ENCODE results near the gene PARD3B.
A peak's percentile ranks its signal among the peaks of the same experiment; 100 is the strongest.

The PARD3B gene

DNA sequence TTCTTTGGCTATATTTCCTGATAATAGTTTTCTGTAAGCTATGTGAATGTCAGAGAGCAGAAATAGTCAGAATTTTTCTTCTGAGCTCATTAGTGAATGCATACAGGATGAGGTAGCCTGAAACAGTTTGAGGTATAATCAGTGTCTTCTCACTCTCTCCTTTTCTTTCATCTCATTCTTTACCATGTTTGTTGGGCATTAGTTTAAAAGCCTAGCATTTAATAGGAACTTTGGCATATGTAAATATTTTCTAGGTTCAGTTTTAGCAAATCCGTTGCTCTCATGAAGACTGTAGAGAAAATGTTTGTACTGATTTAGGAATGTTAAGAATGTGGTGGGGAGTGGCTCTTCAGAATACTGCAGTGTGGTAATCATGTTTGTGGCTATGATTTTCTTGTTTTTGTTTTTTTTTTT, 119.4 kb downstream of the PARD3B start:
- no peak for DNase-seq

DNA sequence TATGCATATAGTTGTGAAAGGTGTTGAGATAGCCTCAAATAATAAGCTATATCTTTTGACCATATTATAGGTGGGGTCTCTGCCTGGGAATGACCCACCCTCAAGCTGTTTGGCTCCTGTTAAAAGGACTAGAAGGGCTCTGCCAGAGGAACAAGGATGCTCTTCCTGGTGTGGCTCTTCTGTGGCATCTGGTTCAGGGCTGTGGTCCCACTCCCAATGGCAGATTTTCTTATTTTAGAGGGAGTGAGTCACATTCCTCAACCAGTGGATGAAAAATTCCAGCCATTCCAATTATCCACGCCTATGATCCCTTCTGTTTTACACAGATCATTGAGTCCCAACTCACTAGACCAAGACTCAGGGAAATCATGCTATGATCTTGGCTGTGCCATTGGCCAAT, 119.9 kb downstream of the PARD3B start:
- DNase-seq: no peak

DNA sequence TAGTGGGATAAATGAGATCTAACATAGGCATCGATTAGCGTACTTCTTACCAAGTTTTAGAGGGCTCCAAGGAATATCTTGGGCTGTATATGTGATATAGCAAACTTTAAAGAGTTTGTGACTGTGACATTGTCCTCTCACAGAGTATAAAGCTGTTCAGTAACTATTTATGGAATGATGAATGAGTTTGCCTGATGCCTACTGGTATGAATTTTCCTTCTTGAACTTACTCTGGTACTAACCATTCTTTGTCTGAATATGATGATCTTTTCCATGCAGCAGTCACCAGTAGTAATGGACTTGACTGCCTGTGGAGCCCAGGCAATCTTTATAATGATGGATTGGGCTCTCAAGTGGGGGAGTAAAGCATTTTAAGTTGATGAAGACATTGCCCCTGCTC, 120.5 kb downstream of the PARD3B start:
- DNase-seq: no peak

DNA sequence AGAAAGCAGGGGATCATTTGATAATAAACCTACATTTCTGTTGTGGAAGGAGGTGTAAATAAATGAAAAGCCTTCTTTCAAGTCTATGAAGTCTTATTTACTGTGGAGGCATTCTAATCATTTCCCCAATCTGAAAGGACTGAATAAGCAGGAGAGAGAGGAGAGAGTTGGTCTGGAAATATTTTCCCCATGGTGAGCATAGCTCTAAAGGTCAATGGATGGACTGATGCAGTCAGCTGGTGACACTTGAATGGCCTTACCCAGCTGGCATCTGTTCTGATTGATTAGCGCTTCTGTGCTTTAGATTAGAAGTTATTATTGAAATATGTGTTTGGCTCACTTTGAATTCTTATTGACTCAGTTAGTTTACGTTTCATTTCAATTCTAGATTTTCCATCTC, 122.7 kb downstream of the PARD3B start:
- DNase-seq: no peak

DNA sequence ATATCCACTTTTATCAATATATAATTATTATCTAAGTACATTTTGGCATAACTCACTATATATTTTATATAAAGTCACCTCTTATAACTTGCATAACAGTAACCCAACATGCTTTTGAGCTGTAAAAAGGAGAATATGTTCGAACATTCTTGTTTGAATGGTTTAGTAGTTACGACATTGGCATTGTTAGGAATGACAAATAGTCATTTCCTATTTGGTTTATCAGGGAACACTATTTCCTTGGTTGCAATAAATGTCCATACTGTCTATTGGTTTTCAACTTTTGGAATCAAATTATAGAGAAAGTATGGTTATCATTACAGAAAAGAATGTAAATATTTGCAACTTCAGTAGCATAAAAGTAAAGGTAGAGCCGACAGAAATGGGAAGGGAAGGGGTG, 124.1 kb downstream of the PARD3B start:
- DNase-seq: no peak

DNA sequence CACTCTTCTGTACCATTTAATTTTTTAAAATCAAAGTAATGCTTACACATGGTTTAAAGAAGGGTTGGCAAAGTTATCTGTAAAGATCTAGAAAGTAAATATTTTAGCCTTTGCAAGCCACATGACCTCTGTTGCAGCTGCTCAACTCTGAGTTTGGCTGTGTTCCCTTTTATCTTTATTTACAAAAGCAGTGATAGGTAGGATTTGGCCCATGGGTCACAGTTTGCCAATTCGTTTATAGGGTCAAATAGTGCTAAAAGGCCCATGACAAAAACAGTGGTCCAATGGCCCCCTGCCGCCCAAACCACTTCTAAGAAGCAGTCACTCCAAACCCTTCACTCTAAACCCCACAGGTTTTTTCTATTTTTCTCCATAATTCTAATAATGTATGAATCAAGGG, 124.8 kb downstream of the PARD3B start:
- DNase-seq: no peak

DNA sequence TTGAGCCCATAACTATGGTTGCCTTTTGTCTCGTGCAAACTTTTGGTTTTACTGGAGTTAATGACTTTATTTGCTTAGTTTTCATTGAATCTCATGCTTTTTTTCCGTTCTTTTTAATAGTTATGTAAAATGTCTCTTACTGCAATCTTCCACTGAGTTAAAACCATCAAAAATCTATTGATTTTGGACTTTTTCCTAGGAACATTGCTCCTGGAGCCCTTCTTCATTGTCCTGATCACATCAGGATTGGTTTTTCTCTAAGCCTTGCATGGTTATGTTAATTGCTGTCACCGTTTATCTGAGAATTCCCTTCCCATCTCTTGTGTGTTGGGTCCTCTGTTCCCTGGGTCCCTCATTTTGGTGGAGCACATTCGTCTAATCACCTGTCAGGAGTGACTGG, 125.5 kb downstream of the PARD3B start:
- DNase-seq: no peak

DNA sequence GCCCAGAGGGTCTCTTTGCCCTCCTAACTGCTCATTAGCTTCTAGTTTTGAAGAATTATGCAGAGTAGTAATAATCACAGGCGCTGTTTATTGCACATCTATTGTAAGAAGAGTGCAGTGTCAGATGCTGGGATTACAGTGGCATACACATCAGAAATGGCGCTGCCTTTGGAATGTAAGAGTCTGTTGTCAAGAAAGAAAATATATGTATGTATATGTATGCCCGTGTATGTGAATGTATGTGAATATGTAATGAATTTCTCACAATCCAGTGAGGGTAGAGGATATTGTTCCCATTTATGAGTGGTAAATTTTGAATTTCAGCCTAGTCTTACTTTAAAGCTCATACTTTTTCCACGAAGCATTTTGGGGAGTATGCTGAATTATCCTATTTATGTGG, 127.5 kb downstream of the PARD3B start:
- no peak for DNase-seq

DNA sequence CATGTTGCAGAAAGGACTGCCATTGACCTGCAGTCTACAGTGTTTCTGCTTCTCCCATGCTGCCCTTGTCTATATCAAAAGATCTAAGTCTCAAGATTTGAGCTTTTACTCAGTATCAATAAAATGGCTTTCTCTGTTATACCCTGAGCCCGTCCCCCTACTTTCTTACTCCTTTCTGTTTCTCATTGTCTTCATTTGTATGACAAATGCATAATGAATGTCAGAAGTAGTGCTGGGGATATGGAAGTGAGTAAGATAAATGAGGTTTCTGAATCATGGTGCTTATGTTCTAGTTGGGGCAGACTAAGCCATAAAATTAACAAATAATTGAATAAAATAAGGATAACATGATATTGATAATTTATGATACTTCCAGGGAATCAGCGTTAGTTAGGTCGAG, 128.6 kb downstream of the PARD3B start:
- DNase-seq: no peak

DNA sequence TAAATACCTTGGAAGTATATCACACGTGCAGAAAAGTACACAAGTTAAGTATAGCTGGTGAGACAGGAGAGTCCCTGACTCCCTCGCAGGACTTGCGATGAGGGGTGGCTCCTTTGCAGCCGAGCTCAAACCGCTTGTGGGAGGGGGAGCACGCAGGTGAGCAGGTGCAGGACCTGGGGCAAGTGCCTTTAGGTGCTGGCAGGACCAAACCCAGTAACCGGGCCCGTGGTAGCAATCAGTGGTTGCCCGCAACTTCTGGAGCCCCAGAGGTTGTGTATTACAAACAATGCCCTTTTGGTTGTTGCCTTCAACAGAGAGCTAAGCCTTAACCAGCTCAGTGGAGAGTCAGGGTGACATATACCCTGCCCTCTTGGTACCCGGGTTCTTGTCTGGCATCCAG, 132.8 kb downstream of the PARD3B start:
- no peak for DNase-seq

DNA sequence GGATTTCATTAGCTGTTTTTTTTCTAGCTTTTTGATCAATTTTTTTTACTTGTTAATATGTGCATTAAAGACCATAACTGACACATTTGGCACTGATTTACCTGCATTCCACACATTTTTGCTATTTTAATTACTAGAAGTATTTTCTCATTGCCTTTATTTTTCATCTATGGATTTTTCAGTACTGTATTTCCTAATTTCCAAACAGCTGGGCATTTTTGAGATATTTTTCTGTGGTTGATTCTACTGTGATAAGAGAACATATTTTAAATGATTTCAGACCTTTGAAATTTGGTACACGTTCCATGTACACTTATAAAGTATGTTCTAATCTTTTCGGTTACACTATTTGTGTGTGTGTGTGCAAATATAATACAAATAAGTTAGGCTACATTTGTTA, 135.3 kb downstream of the PARD3B start:
- DNase-seq: no peak

DNA sequence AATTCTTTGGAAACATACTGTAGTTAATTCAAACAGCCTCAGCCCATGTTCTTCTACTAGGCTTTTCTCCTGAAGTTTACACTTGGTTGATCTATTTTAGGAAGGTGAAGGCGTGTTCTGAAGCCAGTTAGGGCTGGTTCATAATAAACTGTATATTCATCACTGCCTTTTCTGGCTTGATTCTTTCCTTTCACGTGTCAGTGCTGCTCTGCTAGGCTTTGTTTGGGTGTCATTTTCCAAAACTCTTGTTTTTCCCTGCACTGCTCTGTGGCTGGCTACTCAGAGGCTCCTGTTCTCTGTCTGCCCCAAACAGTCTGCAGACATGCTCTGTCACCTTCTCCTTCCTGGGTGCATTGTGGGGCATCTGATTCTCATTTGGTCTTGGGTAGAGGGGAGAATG, 136.1 kb downstream of the PARD3B start:
- no peak for DNase-seq

DNA sequence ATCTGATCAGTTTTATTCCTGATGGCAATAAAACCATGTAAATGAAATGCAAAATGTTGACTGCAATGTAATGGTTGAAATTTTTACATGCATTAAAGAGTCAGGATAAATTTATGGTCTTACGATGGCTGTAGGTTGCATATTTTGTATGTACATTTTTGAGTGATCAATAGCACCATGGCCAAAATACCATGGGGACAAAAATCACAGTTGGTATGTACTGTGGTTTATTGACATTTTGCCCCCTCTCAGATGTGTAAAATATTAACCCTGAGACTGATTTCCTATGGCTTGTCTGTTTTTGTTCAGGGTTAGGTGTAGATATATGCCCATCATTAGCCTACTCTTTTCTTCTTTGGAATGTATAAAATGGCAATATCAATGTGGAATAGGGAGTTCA, 138.1 kb downstream of the PARD3B start:
- DNase-seq: no peak

DNA sequence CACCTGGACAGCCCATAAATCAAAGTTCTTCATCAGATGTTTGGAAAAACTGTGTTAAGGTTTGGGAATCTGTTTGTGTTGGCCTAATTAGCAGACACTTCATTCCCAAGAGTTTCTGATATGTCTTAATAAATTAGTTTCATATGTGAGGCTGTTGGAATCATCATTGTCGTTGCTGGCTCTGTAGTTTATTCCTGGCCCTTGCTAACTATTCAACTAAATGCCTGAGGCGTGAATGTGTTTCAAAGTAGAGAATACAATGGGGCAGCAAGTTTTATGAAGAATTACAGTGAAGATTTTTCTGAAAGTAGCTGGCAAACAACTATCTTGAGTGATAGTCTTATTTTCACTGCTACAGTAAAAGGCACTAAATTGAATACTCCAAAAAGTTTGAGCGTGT, 141.1 kb downstream of the PARD3B start:
- DNase-seq: no peak

DNA sequence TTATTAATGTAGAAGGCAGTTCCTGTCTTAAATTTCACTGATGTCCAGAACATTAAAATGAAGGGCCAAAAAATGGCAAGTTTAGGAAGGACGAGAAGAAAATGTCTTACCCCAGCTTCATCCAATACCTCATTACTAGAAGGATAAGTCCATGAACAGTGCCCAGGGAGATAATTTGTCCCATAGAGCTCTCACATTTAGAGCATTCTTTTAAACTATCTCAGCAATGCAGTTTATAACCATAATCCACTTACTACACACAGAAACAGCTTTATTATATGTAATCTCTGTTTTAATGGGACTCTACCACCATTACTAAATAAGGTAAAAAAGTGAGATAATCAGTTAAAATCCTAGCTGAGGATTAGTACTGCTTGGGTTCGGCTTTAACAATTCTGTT, 142.5 kb downstream of the PARD3B start:
- no peak for DNase-seq

DNA sequence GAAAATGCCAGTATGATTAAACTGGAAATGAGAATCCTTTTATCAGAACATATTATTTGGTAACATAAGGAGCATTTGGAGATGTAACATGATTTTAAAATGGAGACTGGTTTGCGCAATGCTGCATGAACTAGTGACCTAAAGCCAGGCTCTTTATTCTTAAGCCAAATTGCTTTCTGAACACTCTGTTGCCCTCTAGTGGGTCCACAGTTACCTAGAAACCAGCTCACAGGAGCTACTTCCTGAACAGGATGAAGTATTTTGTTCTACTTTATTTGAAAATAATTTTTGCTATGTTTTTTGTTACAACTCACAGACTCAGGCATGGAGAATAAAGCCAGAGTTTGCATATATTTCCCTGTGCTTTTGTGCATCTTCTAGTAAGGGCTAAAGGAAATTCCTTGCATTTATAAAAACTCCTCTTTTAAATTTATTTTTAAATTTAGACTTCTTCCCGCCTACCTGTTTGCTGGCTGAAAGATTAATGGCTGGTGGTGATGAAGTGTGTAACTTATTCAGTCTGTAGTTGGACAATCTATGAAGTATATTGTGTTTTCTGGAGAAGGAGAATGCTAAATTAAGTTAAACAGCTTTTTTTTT, 146.7 kb downstream of the PARD3B start:
- DNase-seq: peak; percentile 51

DNA sequence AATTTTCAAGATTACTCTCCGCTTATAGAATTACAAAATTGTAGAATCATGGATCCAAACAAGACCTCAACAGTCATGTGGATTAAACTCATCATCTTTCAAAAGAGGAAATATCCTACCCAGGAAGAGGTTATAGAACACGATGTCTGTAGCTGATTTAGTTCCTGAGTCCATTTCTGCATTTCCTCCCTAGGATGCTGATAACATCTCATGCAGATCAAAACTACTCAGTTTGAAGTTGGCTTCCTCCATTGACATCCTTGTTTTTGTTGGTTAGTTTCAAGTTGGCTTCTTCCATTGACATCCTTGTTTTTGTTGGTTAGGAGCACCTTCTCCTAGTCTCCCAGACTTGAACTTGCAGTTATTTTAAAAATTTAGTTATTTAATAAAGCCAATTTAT, 147.5 kb downstream of the PARD3B start:
- DNase-seq: no peak

DNA sequence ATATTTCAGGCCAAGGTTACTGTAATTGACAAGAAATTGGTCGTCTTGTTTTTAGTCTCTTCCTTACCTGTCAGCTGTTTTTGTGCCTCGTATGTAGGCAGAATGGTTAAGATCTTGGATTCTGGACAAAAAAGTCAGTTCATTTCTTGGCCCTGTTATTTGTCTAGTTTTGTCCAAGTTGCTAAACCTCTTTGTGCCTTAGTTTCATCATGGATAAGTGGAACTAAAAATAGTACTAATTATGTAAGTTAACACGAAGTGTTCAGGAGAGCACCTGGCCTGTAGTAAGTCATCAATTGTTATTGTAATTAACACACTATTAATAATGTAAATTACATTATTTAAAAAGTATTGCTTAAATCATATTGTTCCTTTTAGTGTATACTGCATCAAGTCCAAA, 148.0 kb downstream of the PARD3B start:
- no peak for DNase-seq

DNA sequence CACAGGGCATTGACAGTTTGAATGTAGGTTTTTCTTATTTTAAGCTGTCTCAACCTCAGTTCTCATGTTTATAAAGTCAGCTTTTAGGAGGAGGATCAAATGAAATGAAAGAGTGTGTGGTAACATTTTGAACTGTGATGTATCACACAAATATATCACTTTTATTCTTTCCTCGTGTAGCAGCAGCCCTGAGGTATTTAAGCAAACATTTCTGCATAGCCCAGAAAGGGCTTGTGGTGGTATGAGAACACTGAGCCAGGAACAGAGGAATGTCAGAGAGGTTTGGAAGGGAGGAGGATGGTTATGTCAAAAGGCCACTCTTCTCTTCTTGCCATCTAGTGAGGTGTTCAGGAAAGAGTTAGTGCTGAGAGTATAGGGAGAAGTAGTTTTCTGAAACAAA, 150.2 kb downstream of the PARD3B start:
- DNase-seq: no peak

DNA sequence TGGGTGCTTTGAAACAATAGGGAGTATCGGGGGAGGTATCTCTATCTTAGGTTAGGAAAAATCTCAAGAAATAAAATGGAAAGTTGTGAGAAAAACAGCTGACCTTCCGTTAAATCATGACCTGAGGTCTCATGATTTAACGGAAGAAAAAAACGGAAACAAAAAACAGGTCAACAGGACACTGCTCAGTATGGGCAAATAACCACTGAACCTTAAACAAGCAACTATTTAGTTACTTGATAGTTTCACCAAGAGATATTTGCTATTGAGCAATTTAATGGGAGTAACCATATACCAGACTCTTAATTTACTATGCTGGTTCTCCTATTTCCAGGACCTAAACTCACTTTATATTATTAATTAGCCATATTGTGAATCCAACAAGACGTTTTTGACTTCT, 150.8 kb downstream of the PARD3B start:
- no peak for DNase-seq

DNA sequence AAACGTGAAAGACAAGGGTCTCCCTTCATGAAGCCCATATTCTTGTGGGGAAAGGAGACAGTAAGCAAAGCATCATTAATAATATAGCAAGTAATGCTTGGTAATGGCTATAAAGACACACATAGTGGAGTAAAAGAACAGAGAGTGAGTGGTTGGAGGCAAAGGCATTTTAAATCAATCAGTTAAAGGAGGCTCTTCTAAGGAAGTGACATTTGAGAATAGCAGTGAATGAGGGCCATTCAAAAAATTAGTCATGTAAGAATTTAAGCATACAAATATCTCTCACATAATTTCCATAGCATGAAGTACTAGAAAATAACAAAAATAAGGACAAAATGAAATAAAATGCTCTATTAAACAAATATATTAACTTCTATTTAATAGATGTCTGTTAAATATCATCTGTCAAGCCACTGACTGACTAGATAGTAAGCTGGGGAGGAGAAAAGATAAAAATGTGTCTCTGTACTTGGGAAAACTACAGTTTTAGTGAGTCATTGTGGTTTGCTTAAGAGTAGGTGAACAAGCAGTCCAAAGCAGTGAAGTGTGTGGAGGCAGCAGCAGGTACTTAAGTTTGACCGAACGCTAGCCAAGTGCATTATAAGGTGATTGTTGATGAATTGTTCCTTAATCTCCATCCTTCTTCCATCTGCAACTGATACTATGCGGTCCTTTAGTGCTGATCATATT, 160.1 kb downstream of the PARD3B start:
- DNase-seq: no peak

DNA sequence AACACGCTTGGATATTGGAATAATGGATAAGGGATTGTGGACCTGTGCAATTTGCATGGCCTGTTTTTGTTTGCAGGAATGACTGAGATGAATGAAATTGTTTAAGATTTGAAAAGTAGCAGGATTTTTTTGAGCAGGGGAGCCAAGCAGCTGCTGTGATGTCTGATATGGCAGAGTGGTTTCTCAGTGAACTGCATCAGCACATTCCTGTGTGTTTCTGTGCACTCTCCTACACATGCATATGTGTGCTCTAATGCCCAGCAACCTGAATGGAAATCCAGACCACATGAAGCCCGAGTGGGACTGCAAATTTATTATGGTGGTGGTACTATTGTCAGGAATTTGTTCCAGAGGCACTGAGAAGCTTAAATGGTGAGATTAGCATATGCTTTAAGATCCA, 161.7 kb downstream of the PARD3B start:
- DNase-seq: no peak

DNA sequence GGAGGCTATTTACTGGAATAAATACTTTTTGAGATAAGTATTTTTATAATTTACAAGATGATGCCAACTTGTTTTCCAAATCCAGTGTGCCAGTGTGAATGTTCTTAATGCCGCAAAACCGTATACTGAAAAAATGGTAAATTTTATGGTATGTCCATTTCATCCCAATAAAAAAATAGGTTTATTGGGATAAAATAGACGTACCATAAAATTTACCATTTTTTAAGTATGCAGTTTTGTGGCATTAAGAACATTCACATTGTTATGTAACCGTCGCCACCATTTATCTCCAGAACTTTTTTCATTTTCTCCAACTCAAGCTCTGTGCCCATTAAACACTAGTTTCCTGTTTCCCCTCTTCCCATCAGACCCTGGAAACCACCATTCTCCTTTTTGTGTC, 167.9 kb downstream of the PARD3B start:
- DNase-seq: no peak

DNA sequence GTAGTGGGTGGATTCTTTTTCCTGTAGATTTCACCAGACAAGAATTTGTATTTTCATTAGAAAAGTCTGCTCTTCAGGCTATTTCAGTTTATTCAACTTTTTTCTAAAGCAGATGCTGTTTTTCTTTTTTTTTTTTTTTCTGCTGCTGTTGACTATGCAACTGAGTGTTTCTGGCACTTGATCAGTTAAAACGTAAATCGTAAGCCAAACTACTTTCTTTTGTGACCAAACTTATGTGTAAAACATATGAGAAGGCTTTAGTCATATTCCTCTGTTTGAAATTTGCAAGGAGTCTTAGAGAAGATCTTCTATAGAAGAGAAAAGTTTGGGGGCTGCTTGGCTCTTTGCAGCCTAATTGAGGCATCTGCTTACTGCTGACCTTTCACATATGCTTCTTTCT, 170.1 kb downstream of the PARD3B start:
- DNase-seq: no peak

DNA sequence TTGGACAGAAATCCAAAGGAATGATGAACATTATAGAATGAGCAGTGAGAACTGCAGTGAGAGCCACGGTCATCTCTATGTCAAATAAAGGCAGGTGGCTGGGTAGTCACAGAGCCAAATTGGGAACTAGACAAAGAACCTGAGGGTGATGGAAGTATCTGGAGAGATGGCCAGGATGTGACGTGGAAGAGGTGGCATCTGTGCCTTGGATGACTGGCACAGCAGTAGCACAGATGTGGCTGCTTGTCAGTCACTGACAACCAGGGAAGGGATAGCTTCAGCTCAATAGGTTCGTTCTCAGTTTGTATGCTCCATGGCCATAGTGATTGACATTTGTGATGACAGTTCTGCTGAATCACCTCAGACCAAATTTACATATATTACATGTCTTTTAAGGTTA, 172.3 kb downstream of the PARD3B start:
- no peak for DNase-seq

All from activated CD4-positive, alpha-beta T cell treated with anti-CD3 and anti-CD28 coated beads, Interleukin-2, amount 50 U/mL, for 16 hours (primary cell).